ENCODE results near the gene ZNF154. TPM values are rescaled to one million over a fixed set of nuclear protein-coding genes. Genes with fewer than 3 reads are reported as not detected.

The ZNF154 gene
- total RNA-seq, 1 experiment from 2014 or later: 18.7 TPM

DNA sequence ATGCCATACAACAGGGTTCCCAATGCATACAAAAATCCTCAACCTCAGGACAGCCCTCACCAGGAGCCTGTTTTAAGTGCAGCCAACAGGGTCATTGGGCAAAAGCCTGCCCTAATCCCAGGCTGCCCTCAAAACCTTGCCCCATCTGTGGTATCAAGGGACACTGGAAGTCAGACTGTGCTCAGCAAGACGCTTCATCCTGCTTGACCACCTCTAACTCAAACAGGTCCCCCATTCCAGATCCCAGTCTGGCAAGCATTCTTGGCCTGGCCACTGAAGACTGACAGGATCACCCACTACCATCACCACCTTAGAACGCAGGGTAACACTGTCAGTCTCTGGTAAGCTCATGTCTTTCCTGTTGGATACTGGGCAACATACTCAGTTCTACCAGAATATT is 55.3 kb downstream of the ZNF154 start:
- Histone ChIP-seq H4K20me1 (ENCODE audit: control insufficient read depth, insufficient read depth, insufficient read length) (no peaks in the 10 kb centered on the region), H3K79me1 (ENCODE audit: insufficient read depth, low read depth, low read length, poor library complexity, severe bottlenecking) (no peaks in the 10 kb centered on the region), H3K27ac (ENCODE audit: insufficient read length, low read depth, low read length) (no peak overlapping the region), H2BK5ac (ENCODE audit: insufficient read length, low read length) (no peak overlapping the region), H2BK120ac (ENCODE audit: low read depth, low read length, poor library complexity, severe bottlenecking) (no peak overlapping the region), H3K27me3 (ENCODE audit: insufficient read depth, low read length) (no peaks in the 10 kb centered on the region), H3K4me2 (ENCODE audit: insufficient read depth, insufficient read length, low read length) (no peak overlapping the region), H4K5ac (ENCODE audit: insufficient read length, low read depth, low read length) (no peak overlapping the region), H3K56ac (ENCODE audit: insufficient read length, low read depth, low read length) (no peak overlapping the region), H2AK5ac (ENCODE audit: insufficient read length, low read length) (no peak overlapping the region), H3K18ac (ENCODE audit: insufficient read length, low read depth, low read length) (no peak overlapping the region), H3K9me3 (ENCODE audit: control insufficient read depth, low read depth, low read length) (no peaks in the 10 kb centered on the region), H2BK12ac (ENCODE audit: insufficient read length, low read depth, low read length) (no peak overlapping the region), H3K23ac (ENCODE audit: insufficient read length, low read depth, low read length) (no peak overlapping the region), H2BK20ac (ENCODE audit: low read depth, low read length, poor library complexity, severe bottlenecking) (no peak overlapping the region), H2BK15ac (ENCODE audit: low read depth, low read length) (no peak overlapping the region), H2AFZ (ENCODE audit: low read length) (no peak overlapping the region), H4K91ac (ENCODE audit: insufficient read length, low read depth, low read length) (no peak overlapping the region), H3T11ph (ENCODE audit: low read length) (no peak overlapping the region), H3K14ac (ENCODE audit: insufficient read depth, low read length) (no peak overlapping the region), H3K4me1 (ENCODE audit: insufficient read depth, low read length) (peaks cover 4% of the 10 kb centered on the region; the same call in 1 of the 2 replicates), H3K9ac (ENCODE audit: extremely low read depth, insufficient read length, low read length) (no peak overlapping the region), H4K8ac (replicated peaks; ENCODE audit: insufficient read length, low read depth, low read length) (no peak overlapping the region), H3K79me2 (ENCODE audit: insufficient read depth, low read length) (no peaks in the 10 kb centered on the region), H3K23me2 (ENCODE audit: insufficient read length, low read depth, low read length, poor library complexity, severe bottlenecking) (no peaks in the 10 kb centered on the region), H3K4ac (ENCODE audit: low read depth, low read length) (no peak overlapping the region)
- Mint-ChIP-seq H3K4me1 (peaks cover 5 to 6% of the 10 kb centered on the region in 2 experiments; a peak in 3 of 4 replicates), H3K9me3 (peaks cover 0 to 18% of the 10 kb centered on the region in 2 experiments), H3K4me3 (no peak overlapping the region), H3K36me3 (ENCODE audit: insufficient read depth in 1 of 3, low read depth in 3 of 3) (no peaks in the 10 kb centered on the region; a peak in 2 of 7 replicates), H3K27ac (no peak overlapping the region), H3K27me3 (ENCODE audit: low read depth) (peaks cover 47% of the 10 kb centered on the region)
- TF ChIP-seq, protein P1, sequence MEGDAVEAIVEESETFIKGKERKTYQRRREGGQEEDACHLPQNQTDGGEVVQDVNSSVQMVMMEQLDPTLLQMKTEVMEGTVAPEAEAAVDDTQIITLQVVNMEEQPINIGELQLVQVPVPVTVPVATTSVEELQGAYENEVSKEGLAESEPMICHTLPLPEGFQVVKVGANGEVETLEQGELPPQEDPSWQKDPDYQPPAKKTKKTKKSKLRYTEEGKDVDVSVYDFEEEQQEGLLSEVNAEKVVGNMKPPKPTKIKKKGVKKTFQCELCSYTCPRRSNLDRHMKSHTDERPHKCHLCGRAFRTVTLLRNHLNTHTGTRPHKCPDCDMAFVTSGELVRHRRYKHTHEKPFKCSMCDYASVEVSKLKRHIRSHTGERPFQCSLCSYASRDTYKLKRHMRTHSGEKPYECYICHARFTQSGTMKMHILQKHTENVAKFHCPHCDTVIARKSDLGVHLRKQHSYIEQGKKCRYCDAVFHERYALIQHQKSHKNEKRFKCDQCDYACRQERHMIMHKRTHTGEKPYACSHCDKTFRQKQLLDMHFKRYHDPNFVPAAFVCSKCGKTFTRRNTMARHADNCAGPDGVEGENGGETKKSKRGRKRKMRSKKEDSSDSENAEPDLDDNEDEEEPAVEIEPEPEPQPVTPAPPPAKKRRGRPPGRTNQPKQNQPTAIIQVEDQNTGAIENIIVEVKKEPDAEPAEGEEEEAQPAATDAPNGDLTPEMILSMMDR (conservative IDR thresholded peaks at IDR 0.05): no peak
- no CpG with 5 or more reads among the region's 2 CpGs for WGBS (ENCODE audit: extremely low coverage, insufficient read length, low lambda C conversion rate)
- no peak for DNase-seq
